Neural progenitor cell (in vitro differentiated cells): ENCODE results near the gene UFSP2. TPM values are rescaled to one million over a fixed set of nuclear protein-coding genes. Genes with fewer than 3 reads are reported as not detected.
A peak's percentile ranks its signal among the peaks of the same experiment; 100 is the strongest.

Experiments
- DNase-seq: peaks from one replicate; pipeline ENCODE4 v3.0.0-alpha.2; 2016; ENCODE audit warnings: low spot score
- H2AFZ ChIP-seq: fragments of 200-600 bp; sonication (generic); replicated peaks from 2 replicates; pipeline ENCODE4 v1.6.1; 2016; ENCODE audit warnings: antibody characterized with exemption
- H3F3A ChIP-seq: fragments of 200-600 bp; sonication (generic); 2 replicates; pipeline ENCODE4 v1.6.1; 2016; ENCODE audit warnings: antibody characterized with exemption, low read depth
- H3K27ac ChIP-seq: fragments of 200-600 bp; sonication (generic); 2 replicates; pipeline ENCODE4 v1.5.1; 2016; ENCODE audit warnings: mild to moderate bottlenecking
- H3K27me3 ChIP-seq: fragments of 200-600 bp; sonication (generic); 2 replicates; pipeline ENCODE4 v1.6.1; 2016; ENCODE audit warnings: mild to moderate bottlenecking, moderate library complexity
- H3K36me3 ChIP-seq: fragments of 200-600 bp; sonication (generic); 2 replicates; pipeline ENCODE4 v1.5.1; 2016
- H3K4me1 ChIP-seq: fragments of 200-600 bp; sonication (generic); 2 replicates; pipeline ENCODE4 v1.6.1; 2016; ENCODE audit warnings: mixed run types
- H3K4me2 ChIP-seq: fragments of 200-600 bp; sonication (generic); 2 replicates; pipeline ENCODE4 v1.6.1; 2016
- H3K4me3 ChIP-seq: fragments of 200-600 bp; sonication (generic); 2 replicates; pipeline ENCODE4 v1.5.1; 2016
- H3K79me2 ChIP-seq: fragments of 200-600 bp; sonication (generic); 2 replicates; pipeline ENCODE4 v1.6.1; 2016; ENCODE audit warnings: low read depth
- H3K9ac ChIP-seq: fragments of 200-600 bp; sonication (generic); 2 replicates; pipeline ENCODE4 v1.6.1; 2016
- H3K9me3 ChIP-seq: fragments of 200-600 bp; sonication (generic); 2 replicates; pipeline ENCODE4 v1.5.1; 2016; ENCODE audit warnings: low read depth
- H4K20me1 ChIP-seq: fragments of 200-600 bp; sonication (generic); 2 replicates; pipeline ENCODE4 v1.6.1; 2016; ENCODE audit warnings: low read depth
- H3K27ac Mint-ChIP-seq: 3 replicates; pipeline ENCODE4 v1.8.0; 2021; ENCODE audit warnings: mixed read lengths
- H3K27me3 Mint-ChIP-seq: 2 replicates; pipeline ENCODE4 v1.8.0; 2022; ENCODE audit warnings: low read depth, mild to moderate bottlenecking, inconsistent platforms, moderate library complexity, mixed read lengths; ENCODE audit not compliant: insufficient read depth
- H3K36me3 Mint-ChIP-seq: 3 replicates; pipeline ENCODE4 v1.8.0; 2021; ENCODE audit warnings: mixed read lengths
- H3K4me1 Mint-ChIP-seq: 3 replicates; pipeline ENCODE4 v1.8.0; 2021; ENCODE audit warnings: mixed read lengths
- H3K4me3 Mint-ChIP-seq: 3 replicates; pipeline ENCODE4 v1.8.0; 2021; ENCODE audit warnings: mild to moderate bottlenecking, moderate library complexity, mixed read lengths
- H3K9me3 Mint-ChIP-seq: 3 replicates; pipeline ENCODE4 v1.8.0; 2020; ENCODE audit warnings: mixed read lengths
- CTCF ChIP-seq: fragments of 200-600 bp; sonication (generic); IDR thresholded peaks from 2 replicates; pipeline ENCODE4 v1.5.1; 2017; ENCODE audit warnings: antibody characterized with exemption, mild to moderate bottlenecking
- EZH2 ChIP-seq: fragments of 200-600 bp; sonication (generic); IDR thresholded peaks from 2 replicates; pipeline ENCODE4 v1.6.1; 2017; ENCODE audit warnings: antibody characterized with exemption, mild to moderate bottlenecking, moderate library complexity
- EZH2phosphoT487 ChIP-seq: fragments of 200-600 bp; sonication (generic); IDR thresholded peaks from 2 replicates; pipeline ENCODE4 v1.6.1; 2017; ENCODE audit warnings: antibody characterized with exemption
- total RNA-seq: library from RNA; depleted of rRNA; stranded (reverse); fragments of >200 nt; gene quantifications from 2 replicates; pipeline ENCODE4 v1.2.3, GENCODE V29; 2015; ENCODE audit warnings: low replicate concordance

Gene UFSP2
- total RNA-seq = 43.0 and 56.9 TPM in 2 replicates

GRCh38 chr4:185425647-185426352 lies at the start of gene UFSP2:
Gene UFSP2 (minus strand): TSS chr4:185425964. CDS start chr4:185425868, 96 bp downstream.
- H3K4me3 Mint-ChIP-seq = peak within 1 kb of the TSS; percentile 87
- peaks cover 10% of the 10 kb centered on the region for H3K36me3 Mint-ChIP-seq
- no peaks in the 10 kb centered on the region for H3K27me3 Mint-ChIP-seq
- no peaks in the 10 kb centered on the region for H3K9me3 ChIP-seq
- H3K4me3 ChIP-seq = peak within 1 kb of the TSS; percentile 86
- H3K27ac Mint-ChIP-seq = peak within 1 kb of the TSS; percentile 100
- H3K9me3 Mint-ChIP-seq = peaks cover 2% of the 10 kb centered on the region
- H3K79me2 ChIP-seq = peaks cover 24% of the 10 kb centered on the region
- H2AFZ ChIP-seq = peak within 1 kb of the TSS; percentile 98
- peaks cover 24% of the 10 kb centered on the region for H3K4me1 Mint-ChIP-seq
- peak; percentile 94 for DNase-seq
- H3K4me2 ChIP-seq = peak within 1 kb of the TSS; percentile 94
- TF ChIP-seq EZH2phosphoT487 (no peak), CTCF (no peak), EZH2 (no peak)
- peaks cover 4% of the 10 kb centered on the region for H3F3A ChIP-seq
- H3K27me3 ChIP-seq = no peaks in the 10 kb centered on the region
- peak within 1 kb of the TSS; percentile 99 for H3K27ac ChIP-seq
- H4K20me1 ChIP-seq = peaks cover 4% of the 10 kb centered on the region
- H3K4me1 ChIP-seq = peaks cover 6% of the 10 kb centered on the region
- peaks cover under 1% of the 10 kb centered on the region for H3K36me3 ChIP-seq
- peak within 1 kb of the TSS; percentile 99 for H3K9ac ChIP-seq

- Histone ChIP-seq H3K9ac (no peak overlapping the region), H4K20me1 (no peaks in the 10 kb centered on the region), H3K27ac (no peak overlapping the region), H3K79me2 (no peaks in the 10 kb centered on the region), H3K27me3 (peaks cover 21% of the 10 kb centered on the region), H2AFZ (no peak overlapping the region), H3K4me3 (no peak overlapping the region), H3K36me3 (no peaks in the 10 kb centered on the region), H3K9me3 (no peaks in the 10 kb centered on the region), H3F3A (no peaks in the 10 kb centered on the region), H3K4me1 (no peaks in the 10 kb centered on the region), H3K4me2 (no peak overlapping the region)
- TF ChIP-seq EZH2phosphoT487 = no peak
- TF ChIP-seq EZH2 = no peak
- TF ChIP-seq CTCF = no peak
- Mint-ChIP-seq H3K27ac (no peak overlapping the region), H3K9me3 (no peaks in the 10 kb centered on the region), H3K27me3 (peaks cover 5% of the 10 kb centered on the region), H3K4me3 (peak overlapping the region; percentile 53), H3K36me3 (no peaks in the 10 kb centered on the region), H3K4me1 (peaks cover 15% of the 10 kb centered on the region)
- no peak for DNase-seq
These were observed 47.5 kb upstream of the UFSP2 start for GRCh38 chr4:185473247-185473646.

GRCh38 chr4:185472103-185472542 lies 46.4 kb upstream of the UFSP2 start:
- H3K27me3 Mint-ChIP-seq = peaks cover 5% of the 10 kb centered on the region
- no peak overlapping the region for H3K9ac ChIP-seq
- no peaks in the 10 kb centered on the region for H3K9me3 ChIP-seq
- no peaks in the 10 kb centered on the region for H3K4me1 ChIP-seq
- no peaks in the 10 kb centered on the region for H3F3A ChIP-seq
- no peak for TF ChIP-seq EZH2
- no peak for TF ChIP-seq CTCF
- no peak for TF ChIP-seq EZH2phosphoT487
- no peaks in the 10 kb centered on the region for H3K36me3 Mint-ChIP-seq
- no peak overlapping the region for H3K27ac Mint-ChIP-seq
- peak overlapping the region; percentile 82 for H3K4me2 ChIP-seq
- no peaks in the 10 kb centered on the region for H3K36me3 ChIP-seq
- peaks cover 21% of the 10 kb centered on the region for H3K27me3 ChIP-seq
- DNase-seq = no peak
- peak overlapping the region; percentile 90 for H2AFZ ChIP-seq
- H3K4me1 Mint-ChIP-seq = peaks cover 15% of the 10 kb centered on the region
- H3K4me3 ChIP-seq = peak overlapping the region; percentile 90
- H4K20me1 ChIP-seq = no peaks in the 10 kb centered on the region
- no peaks in the 10 kb centered on the region for H3K9me3 Mint-ChIP-seq
- H3K79me2 ChIP-seq = no peaks in the 10 kb centered on the region
- H3K4me3 Mint-ChIP-seq = peak overlapping the region; percentile 93
- no peak overlapping the region for H3K27ac ChIP-seq
